GM12872 (cell line): ENCODE data around the gene CHIT1.

ENCODE experiments used
- CTCF ChIP-seq: IDR thresholded peaks from 3 replicates; pipeline ENCODE4 v1.5.1; 2011; ENCODE audit warnings: low read depth, mild to moderate bottlenecking, low read length, moderate library complexity; ENCODE audit not compliant: insufficient read depth

Gene CHIT1

GRCh38 chr1:203190949-203191348 lies 38.5 kb downstream of the CHIT1 start:
- TF ChIP-seq CTCF, result no peak

- no peak for TF ChIP-seq CTCF
Measured at GRCh38 chr1:203189951-203190352, 39.5 kb downstream of the CHIT1 start.

GRCh38 chr1:203188686-203189232 lies 40.7 kb downstream of the CHIT1 start:
- TF ChIP-seq CTCF, result no peak

GRCh38 chr1:203187689-203188264 lies 41.7 kb downstream of the CHIT1 start:
- TF ChIP-seq CTCF, result no peak

- no peak for TF ChIP-seq CTCF
Measured at GRCh38 chr1:203187304-203187685, 42.2 kb downstream of the CHIT1 start.

- no peak for TF ChIP-seq CTCF
Measured at GRCh38 chr1:203186446-203187303, 42.8 kb downstream of the CHIT1 start, which contains the start of gene CHI3L1. TSS of gene CHI3L1 (minus strand) at chr1:203186704. CDS start at chr1:203186623, 81 bp downstream.

- no peak for TF ChIP-seq CTCF
Measured at GRCh38 chr1:203186091-203186445, 43.4 kb downstream of the CHIT1 start.
